ENCODE results near the gene IL17B.

IL17B gene

GRCh38 chr5:149415066-149415967 lies 36.2 kb upstream of the IL17B start:
- DNase-seq (ENCODE audit: low read depth in 2 of 2) = no peak

- no peak for DNase-seq (ENCODE audit: low read depth in 2 of 2)
Observed at GRCh38 chr5:149414405-149415065, 35.4 kb upstream of the IL17B start.

DNA sequence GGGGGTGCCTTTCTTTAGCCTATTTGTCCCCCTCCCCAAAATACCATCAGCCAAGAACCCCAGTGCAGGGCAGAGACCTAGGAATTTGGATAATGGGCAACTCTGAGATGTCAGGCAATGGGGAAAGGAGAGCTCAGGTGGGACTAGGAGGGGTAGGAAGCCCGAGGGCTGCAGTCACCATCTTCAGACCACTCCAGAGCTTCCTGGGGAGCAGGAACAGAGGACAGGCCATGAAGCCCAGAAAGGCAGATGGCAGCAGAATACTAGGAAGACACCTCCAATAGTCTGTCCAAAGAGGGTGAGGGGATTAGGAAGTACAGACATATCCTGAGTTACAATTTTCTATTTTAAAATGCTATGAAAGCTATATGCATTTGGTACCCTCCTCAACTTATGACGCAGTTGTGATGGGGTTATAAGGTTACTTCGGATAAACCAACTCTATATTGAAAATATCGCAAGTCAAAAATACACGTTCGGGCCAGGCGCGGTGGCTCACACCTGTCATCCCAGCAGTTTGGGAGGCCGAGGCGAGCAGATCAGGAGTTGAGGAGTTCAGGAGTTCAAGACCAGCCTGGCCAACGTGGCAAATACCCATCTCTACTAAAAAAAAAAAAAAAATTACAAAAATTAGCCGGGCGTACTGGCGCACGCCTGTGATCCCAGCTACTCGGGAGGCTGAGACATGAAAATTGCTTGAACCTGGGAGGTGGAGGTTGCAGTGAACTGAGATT lies 34.6 kb upstream of the IL17B start:
- DNase-seq (ENCODE audit: low read depth in 2 of 2) = no peak

GRCh38 chr5:149412783-149413476 lies 33.8 kb upstream of the IL17B start:
- no peak for DNase-seq (ENCODE audit: low read depth in 2 of 2)

- no peak for DNase-seq (ENCODE audit: low read depth in 2 of 2)
Observed at GRCh38 chr5:149411738-149412519, 32.8 kb upstream of the IL17B start.

DNA sequence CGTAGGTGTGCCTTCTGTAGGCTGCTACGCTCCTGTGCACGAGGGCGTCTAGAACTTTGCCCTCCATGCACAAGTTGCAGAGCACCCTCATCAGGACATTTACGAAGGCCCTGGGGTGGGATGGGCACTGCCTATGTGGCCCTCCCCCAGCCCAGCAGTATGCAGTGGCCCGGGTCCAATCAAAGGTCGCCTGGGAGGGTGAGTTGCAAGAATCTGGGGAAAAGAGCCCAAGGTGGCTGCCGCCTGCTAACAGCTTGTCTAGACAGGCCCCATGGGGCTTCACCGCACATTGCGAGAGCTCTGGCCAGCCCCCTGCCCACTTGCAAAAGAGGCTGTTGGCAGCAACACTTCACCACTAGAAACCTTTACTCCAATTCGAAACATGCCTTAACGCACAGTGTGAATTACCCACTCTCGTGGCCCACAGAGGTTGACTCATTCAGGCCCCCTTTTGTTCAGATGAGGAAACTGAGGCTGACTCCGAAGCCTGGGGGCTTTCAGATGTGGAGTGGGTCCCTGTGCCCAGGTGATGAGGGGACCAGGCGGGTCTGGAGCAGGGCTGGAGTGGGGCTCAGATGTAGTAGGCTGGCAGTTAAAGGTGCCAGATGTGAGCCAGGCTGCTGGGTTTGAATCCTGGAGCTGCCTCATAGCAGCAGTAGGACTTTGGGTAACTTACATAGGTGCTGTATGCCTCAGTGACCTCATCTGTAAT lies 31.8 kb upstream of the IL17B start:
- no peak for DNase-seq (ENCODE audit: low read depth in 2 of 2)

- DNase-seq (ENCODE audit: low read depth in 2 of 2) = no peak
Observed at GRCh38 chr5:149410071-149410470, 31.0 kb upstream of the IL17B start.

DNA sequence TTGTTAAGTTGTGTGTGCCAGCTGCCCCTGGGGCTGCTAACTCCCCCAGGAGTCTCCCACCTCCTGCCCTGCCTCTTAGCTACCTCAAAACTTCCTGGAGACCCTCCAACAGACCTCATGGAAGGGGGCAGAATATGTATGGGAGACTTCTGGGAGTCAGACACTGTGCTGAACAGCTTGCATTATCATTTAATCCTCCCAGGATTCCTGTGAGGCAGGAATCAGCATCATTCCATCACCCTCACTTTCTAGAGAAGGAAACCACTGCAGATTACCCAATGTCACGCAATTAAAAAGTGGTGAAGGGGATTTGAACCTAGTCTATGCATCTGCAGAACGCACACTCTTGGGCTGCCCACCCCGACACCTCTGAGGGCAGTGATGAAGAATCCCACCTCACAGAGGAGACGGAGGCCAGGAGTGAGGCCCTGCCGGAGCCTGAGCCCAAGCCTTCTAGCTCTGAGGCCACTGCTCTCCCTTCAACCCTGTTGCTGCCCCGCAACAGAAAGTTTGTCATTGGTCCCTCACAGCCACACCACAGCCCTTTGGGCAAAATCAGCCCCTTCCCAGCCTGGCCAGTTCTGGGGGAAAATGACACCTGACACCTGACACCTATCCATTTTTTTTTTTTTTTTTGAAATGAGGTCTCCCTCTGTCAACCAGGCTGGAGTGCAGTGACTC lies 30.3 kb upstream of the IL17B start:
- no peak for DNase-seq (ENCODE audit: low read depth in 2 of 2)

GRCh38 chr5:149408252-149409099 lies 29.4 kb upstream of the IL17B start:
- DNase-seq (ENCODE audit: low read depth in 2 of 2) = no peak

- DNase-seq (ENCODE audit: low read depth in 2 of 2) = no peak
Observed at GRCh38 chr5:149407323-149408251, 28.5 kb upstream of the IL17B start.

GRCh38 chr5:149406979-149407306 lies 27.9 kb upstream of the IL17B start:
- DNase-seq (ENCODE audit: low read depth in 2 of 2) = no peak

- no peak for DNase-seq (ENCODE audit: low read depth in 2 of 2)
Observed at GRCh38 chr5:149406203-149406978, 27.3 kb upstream of the IL17B start.

DNA sequence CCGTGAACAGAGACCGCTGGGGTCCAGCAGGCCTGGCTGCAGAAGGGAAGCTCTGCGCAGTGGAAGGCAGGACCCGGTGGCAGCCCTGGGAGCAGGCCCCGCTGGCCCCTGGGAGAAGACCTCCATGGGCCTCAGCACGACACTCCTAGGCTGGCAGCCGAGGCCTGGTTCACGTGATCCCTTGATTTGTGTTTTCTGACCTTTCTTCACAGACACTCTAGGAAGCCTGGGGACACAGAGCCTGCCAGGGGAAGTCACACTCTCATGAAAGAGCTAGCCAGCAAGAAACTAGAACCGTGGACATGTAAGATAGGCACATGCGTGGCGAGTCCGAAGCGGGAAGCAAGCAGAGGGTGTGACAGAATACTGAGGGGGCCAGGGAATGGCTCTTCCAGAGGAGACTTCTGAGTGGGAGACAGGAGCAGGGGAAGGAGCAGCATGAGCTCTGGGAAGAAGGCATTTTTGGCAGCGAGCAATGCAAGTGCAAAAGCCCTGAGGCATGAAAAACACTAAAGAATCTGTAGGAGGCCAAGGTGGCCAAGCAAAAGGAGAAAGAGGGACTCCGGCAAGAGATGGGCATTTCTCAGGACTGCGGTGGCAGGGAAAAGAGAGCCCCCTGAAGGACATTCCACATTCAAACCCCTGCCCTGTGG lies 26.6 kb upstream of the IL17B start:
- no peak for DNase-seq (ENCODE audit: low read depth in 2 of 2)

DNA sequence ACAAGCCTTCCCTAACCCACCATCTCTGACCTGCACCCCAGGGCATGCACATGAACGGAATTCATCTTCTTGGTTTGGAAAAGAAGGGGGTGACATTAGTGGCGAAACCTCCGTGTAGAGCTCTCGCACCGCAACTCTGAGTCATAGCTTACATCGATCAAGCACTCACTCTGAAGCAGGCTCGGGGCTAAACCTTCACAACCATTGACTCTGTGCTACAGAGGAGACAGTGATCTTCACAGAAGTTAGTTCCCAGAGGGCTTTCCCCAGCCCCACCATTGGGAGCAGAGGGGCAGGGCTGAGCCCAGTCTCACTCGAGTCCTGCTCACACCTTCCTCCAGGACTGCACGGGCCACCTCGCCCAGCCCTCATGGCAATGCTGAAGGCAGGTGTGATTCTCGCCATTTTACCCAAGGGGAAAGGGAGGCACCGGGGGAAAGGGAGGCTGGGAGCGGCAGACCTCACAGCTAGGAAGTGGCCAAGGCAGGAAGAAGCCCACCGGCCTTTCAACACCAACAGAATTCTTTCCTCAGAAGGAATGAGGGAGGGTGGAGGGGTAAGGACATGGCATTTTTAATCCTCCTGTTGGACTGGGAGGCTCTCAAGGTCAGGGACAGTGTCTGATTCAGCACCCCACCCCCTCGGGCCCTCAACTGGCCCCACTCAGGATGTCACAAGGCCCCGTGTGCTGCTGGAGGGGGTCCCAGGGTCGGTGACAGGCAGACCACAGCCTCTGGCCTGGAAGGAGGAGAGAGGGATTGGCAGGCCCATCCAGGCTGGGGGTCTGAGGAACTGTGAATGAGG lies 25.9 kb upstream of the IL17B start:
- no peak for DNase-seq (ENCODE audit: low read depth in 2 of 2)

DNA sequence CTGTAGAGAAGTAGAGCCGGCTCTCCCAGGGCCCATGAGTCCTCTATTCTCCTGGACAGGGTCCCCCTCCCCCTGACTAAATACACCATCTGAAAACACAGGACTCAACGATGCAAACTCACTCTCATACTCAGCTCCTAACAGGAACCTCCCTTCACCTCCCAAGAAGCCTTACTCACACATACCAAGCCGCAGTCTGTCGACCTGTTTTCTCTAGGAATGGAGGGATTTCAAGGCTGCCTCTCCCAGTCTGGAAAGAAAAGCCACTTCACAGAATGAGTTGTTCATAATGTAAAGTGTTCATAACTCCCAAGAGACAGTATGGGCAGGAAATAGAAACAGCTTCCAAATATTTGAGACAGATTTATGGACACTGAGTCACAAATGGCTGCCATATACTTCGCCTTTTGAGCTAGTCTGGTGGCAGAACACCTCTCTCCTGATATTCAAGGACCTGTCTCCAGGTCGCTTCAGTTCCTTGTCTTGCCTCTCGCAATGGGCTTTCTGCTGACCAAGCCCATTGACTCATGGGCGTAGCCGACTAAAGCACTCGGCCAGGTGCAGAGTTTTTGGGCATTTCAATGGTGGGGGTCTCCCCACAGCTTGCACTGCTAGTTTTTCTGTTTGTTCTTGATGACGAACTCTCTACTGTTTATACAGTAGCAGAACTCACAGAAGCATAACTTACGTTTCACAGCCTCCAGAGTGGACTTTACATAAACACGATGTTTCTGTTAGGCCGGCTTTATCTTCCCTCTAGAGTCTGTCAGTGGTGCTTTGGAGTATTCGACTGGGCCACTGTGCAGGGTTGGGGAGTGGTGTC lies 25.0 kb upstream of the IL17B start:
- no peak for DNase-seq (ENCODE audit: low read depth in 2 of 2)

Measured in stimulated activated CD4-positive, alpha-beta T cell treated with anti-CD3 and anti-CD28 coated beads, Interleukin-1b, Interleukin-23, amount 100 ng/mL, for 1 hour (primary cell).